HL-60 (cell line): ENCODE measurements around the gene STMN1.

Experiments
- DNase-seq, 2 experiments: peaks; one replicate each; pipeline ENCODE4 v3.0.0-alpha.2; 2010 to 2020; ENCODE audit warnings: low read depth in 1 of 2, low spot score in 1 of 2
- H3K27ac ChIP-seq: fragments of 250-450 bp; sonication (Bioruptor Pico); replicated peaks from 2 replicates; pipeline ENCODE4 v1.5.1; 2020; ENCODE audit warnings: mild to moderate bottlenecking, moderate library complexity
- H3K27me3 ChIP-seq: fragments of 250-450 bp; sonication (Bioruptor Pico); 2 replicates; pipeline ENCODE4 v1.5.1; 2021; ENCODE audit warnings: mild to moderate bottlenecking, moderate library complexity; ENCODE audit not compliant: insufficient read depth, poor library complexity, severe bottlenecking
- H3K4me3 ChIP-seq: replicated peaks from 2 replicates; pipeline ENCODE4 v1.5.1; 2011; ENCODE audit warnings: mild to moderate bottlenecking, control low read depth, low read length; ENCODE audit not compliant: insufficient read depth
- CTCF ChIP-seq: IDR thresholded peaks from one replicate; pipeline ENCODE4 v1.5.1; 2011; ENCODE audit warnings: low read length, control low read depth, inconsistent platforms; ENCODE audit not compliant: insufficient read depth
- GABPA ChIP-seq: IDR thresholded peaks from 2 replicates; pipeline ENCODE4 v1.6.1; 2012; ENCODE audit warnings: low read depth
- POLR2AphosphoS5 ChIP-seq: IDR thresholded peaks from 2 replicates; pipeline ENCODE4 v1.6.1; 2012; ENCODE audit warnings: low read depth
- REST ChIP-seq: IDR thresholded peaks from 2 replicates; pipeline ENCODE4 v1.6.1; 2012; ENCODE audit warnings: low read depth; ENCODE audit not compliant: insufficient replicate concordance
- SPI1 ChIP-seq: IDR thresholded peaks from 2 replicates; pipeline ENCODE4 v1.6.1; 2012; ENCODE audit warnings: low read depth, mild to moderate bottlenecking, borderline replicate concordance

STMN1 gene

GRCh38 chr1:25876693-25877077 lies 29.5 kb downstream of the STMN1 start:
- Histone ChIP-seq H3K4me3 (no peak overlapping the region), H3K27me3 (no peaks in the 10 kb centered on the region), H3K27ac (no peak overlapping the region)
- TF ChIP-seq CTCF (no peak), REST (no peak), GABPA (no peak), POLR2AphosphoS5 (no peak)
- DNase-seq = no peak

GRCh38 chr1:25875856-25876692 lies 30.1 kb downstream of the STMN1 start:
- no peak overlapping the region for H3K27ac ChIP-seq
- no peak overlapping the region; the same call in 1 of the 2 replicates for H3K4me3 ChIP-seq
- DNase-seq = no peak
- H3K27me3 ChIP-seq = no peaks in the 10 kb centered on the region
- TF ChIP-seq POLR2AphosphoS5 (no peak), GABPA (no peak), SPI1 (no peak), CTCF (no peak), REST (no peak)

- peak in 1 of 2 experiments; percentile 45 for DNase-seq
- TF ChIP-seq POLR2AphosphoS5 = no peak
- no peak for TF ChIP-seq SPI1
- no peak for TF ChIP-seq GABPA
- TF ChIP-seq CTCF = no peak
- no peak for TF ChIP-seq REST
- Histone ChIP-seq H3K4me3 (peak within 1 kb of the TSS; percentile 21), H3K27ac (no peak within 1 kb of the TSS), H3K27me3 (no peaks in the 10 kb centered on the region)
Observed at GRCh38 chr1:25875154-25875855, 30.9 kb downstream of the STMN1 start, which contains the start of gene PAQR7. TSS of gene PAQR7 (minus strand) at chr1:25875708. CDS start at chr1:25863839, 11,869 bp downstream.
